Osteoblast (primary cell): ENCODE results near the gene HRAS. TPM values are rescaled to one million over a fixed set of nuclear protein-coding genes. Genes with fewer than 3 reads are reported as not detected.
A peak's percentile ranks its signal among the peaks of the same experiment; 100 is the strongest.

Experiments used
- DNase-seq: peaks from one replicate; pipeline ENCODE4 v3.0.0; 2011; ENCODE audit warnings: low spot score, mixed read lengths; ENCODE audit not compliant: insufficient read length; ENCODE audit errors: missing footprints
- H2AFZ ChIP-seq: 2 replicates; pipeline ENCODE4 v1.6.0; 2011; ENCODE audit warnings: mild to moderate bottlenecking, low read length
- H3K27ac ChIP-seq: 2 replicates; pipeline ENCODE4 v1.5.1; 2011; ENCODE audit warnings: mild to moderate bottlenecking, low read depth, low read length, moderate library complexity
- H3K27me3 ChIP-seq: 2 replicates; pipeline ENCODE4 v1.6.0; 2012; ENCODE audit warnings: mild to moderate bottlenecking, control low read depth, inconsistent platforms, low read length, moderate library complexity; ENCODE audit not compliant: insufficient read depth
- H3K36me3 ChIP-seq: 2 replicates; pipeline ENCODE4 v1.5.1; 2011; ENCODE audit warnings: mild to moderate bottlenecking, low read length, control low read depth, moderate library complexity; ENCODE audit not compliant: insufficient read depth
- H3K4me1 ChIP-seq: 2 replicates; pipeline ENCODE4 v1.5.1; 2011; ENCODE audit warnings: mild to moderate bottlenecking, low read length, control low read depth, moderate library complexity; ENCODE audit not compliant: insufficient read depth
- H3K4me2 ChIP-seq: 2 replicates; pipeline ENCODE4 v1.6.0; 2011; ENCODE audit warnings: mild to moderate bottlenecking, low read length; ENCODE audit not compliant: insufficient read depth
- H3K4me3 ChIP-seq: fragments of 200-600 bp; sonication (generic); 3 replicates; pipeline ENCODE4 v1.5.1; 2012; ENCODE audit warnings: mild to moderate bottlenecking, low read length, inconsistent platforms; ENCODE audit not compliant: insufficient read depth
- H3K79me2 ChIP-seq: 2 replicates; pipeline ENCODE4 v1.6.0; 2012; ENCODE audit warnings: mild to moderate bottlenecking, low read length, control low read depth, inconsistent platforms; ENCODE audit not compliant: insufficient read depth
- H3K9me3 ChIP-seq: 2 replicates; pipeline ENCODE4 v1.5.1; 2011; ENCODE audit warnings: low read depth, low read length, control low read depth
- H4K20me1 ChIP-seq: 2 replicates; pipeline ENCODE4 v1.6.0; 2012; ENCODE audit warnings: mild to moderate bottlenecking, low read length, control low read depth; ENCODE audit not compliant: insufficient read depth
- total RNA-seq: library from RNA; depleted of rRNA; stranded (reverse); fragments of >200 nt; gene quantifications from 2 replicates; pipeline ENCODE4 v1.2.3, GENCODE V29; 2012
- TF ChIP-seq, protein P1 (sequence below): IDR thresholded peaks from 2 replicates; pipeline ENCODE4 v1.5.1; 2011; ENCODE audit warnings: mild to moderate bottlenecking, low read depth, low read length, moderate library complexity; ENCODE audit errors: extremely low read depth

Gene HRAS
- total RNA-seq, 1 donor: 28.6 TPM

- no peaks in the 10 kb centered on the region for H3K36me3 ChIP-seq
- H3K4me1 ChIP-seq: peaks cover 2% of the 10 kb centered on the region
- H3K4me2 ChIP-seq: no peak overlapping the region
- H3K79me2 ChIP-seq: no peaks in the 10 kb centered on the region
- peak; percentile 87 for DNase-seq
- no peak overlapping the region for H2AFZ ChIP-seq
- no peak overlapping the region for H3K4me3 ChIP-seq
- H4K20me1 ChIP-seq: peaks cover 2% of the 10 kb centered on the region
- peaks cover 14% of the 10 kb centered on the region for H3K27me3 ChIP-seq
- TF ChIP-seq, protein P1, sequence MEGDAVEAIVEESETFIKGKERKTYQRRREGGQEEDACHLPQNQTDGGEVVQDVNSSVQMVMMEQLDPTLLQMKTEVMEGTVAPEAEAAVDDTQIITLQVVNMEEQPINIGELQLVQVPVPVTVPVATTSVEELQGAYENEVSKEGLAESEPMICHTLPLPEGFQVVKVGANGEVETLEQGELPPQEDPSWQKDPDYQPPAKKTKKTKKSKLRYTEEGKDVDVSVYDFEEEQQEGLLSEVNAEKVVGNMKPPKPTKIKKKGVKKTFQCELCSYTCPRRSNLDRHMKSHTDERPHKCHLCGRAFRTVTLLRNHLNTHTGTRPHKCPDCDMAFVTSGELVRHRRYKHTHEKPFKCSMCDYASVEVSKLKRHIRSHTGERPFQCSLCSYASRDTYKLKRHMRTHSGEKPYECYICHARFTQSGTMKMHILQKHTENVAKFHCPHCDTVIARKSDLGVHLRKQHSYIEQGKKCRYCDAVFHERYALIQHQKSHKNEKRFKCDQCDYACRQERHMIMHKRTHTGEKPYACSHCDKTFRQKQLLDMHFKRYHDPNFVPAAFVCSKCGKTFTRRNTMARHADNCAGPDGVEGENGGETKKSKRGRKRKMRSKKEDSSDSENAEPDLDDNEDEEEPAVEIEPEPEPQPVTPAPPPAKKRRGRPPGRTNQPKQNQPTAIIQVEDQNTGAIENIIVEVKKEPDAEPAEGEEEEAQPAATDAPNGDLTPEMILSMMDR: no peak
- no peak overlapping the region for H3K27ac ChIP-seq
- no peaks in the 10 kb centered on the region for H3K9me3 ChIP-seq
Observed at GRCh38 chr11:567011-567628, 31.7 kb upstream of the HRAS start.

- Histone ChIP-seq H3K36me3 (no peaks in the 10 kb centered on the region), H3K9me3 (no peaks in the 10 kb centered on the region), H3K27me3 (peaks cover 14% of the 10 kb centered on the region), H3K79me2 (no peaks in the 10 kb centered on the region), H4K20me1 (peaks cover 7% of the 10 kb centered on the region), H3K4me1 (peaks cover 6% of the 10 kb centered on the region), H3K27ac (no peak overlapping the region), H3K4me2 (no peak overlapping the region), H2AFZ (no peak overlapping the region), H3K4me3 (no peak overlapping the region)
- TF ChIP-seq, protein P1: no peak
- DNase-seq: no peak
Observed at GRCh38 chr11:565921-566509, 30.6 kb upstream of the HRAS start.

- Histone ChIP-seq H3K27ac (no peak overlapping the region), H3K79me2 (no peaks in the 10 kb centered on the region), H2AFZ (no peak overlapping the region), H3K27me3 (peaks cover 11% of the 10 kb centered on the region), H3K4me2 (no peak overlapping the region), H3K4me3 (no peak overlapping the region), H3K9me3 (no peaks in the 10 kb centered on the region), H4K20me1 (peaks cover 7% of the 10 kb centered on the region), H3K4me1 (peaks cover 10% of the 10 kb centered on the region), H3K36me3 (no peaks in the 10 kb centered on the region)
- TF ChIP-seq, protein P1: no peak
- DNase-seq: peak; percentile 89
Observed at GRCh38 chr11:563812-564578, 28.6 kb upstream of the HRAS start.

DNA sequence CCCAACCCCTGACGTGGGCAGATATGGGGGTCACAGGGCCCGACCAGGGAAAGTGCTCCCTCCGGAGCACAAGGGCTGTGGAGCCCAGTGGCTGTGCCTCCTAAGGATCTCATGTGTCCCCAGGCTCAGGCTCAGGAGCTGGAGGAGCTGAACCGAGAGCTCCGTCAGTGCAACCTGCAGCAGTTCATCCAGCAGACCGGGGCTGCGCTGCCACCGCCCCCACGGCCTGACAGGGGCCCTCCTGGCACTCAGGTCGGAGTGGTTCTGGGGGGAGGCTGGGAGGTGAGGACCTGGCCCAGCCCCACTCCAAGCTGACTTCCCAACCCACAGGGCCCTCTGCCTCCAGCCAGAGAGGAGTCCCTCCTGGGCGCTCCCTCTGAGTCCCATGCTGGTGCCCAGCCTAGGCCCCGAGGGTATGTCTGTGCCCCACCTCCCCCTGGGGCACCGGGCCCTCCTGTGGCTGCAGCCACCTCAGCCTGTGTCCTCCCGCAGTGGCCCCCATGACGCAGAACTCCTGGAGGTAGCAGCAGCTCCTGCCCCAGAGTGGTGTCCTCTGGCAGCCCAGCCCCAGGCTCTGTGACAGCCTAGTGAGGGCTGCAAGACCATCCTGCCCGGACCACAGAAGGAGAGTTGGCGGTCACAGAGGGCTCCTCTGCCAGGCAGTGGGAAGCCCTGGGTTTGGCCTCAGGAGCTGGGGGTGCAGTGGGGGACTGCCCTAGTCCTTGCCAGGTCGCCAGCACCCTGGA is 27.9 kb upstream of the HRAS start:
- Histone ChIP-seq H3K4me3 (no peak overlapping the region), H3K27me3 (peaks cover 11% of the 10 kb centered on the region), H4K20me1 (peaks cover 7% of the 10 kb centered on the region), H3K27ac (no peak overlapping the region), H3K79me2 (no peaks in the 10 kb centered on the region), H3K9me3 (no peaks in the 10 kb centered on the region), H2AFZ (no peak overlapping the region), H3K36me3 (no peaks in the 10 kb centered on the region), H3K4me2 (no peak overlapping the region), H3K4me1 (peaks cover 8% of the 10 kb centered on the region)
- TF ChIP-seq, protein P1: no peak
- peak; percentile 83 for DNase-seq
